Colonic mucosa (tissue), 4 donors: ENCODE results near the gene GKN2. TPM values are rescaled to one million over a fixed set of nuclear protein-coding genes. Genes with fewer than 3 reads are reported as not detected.

Experiments used
- DNase-seq: peaks from one replicate; pipeline ENCODE4 v3.0.0-alpha.2; 2020
- H3K27ac ChIP-seq: fragments of 200-600 bp; one replicate; pipeline ENCODE4 v1.8.0; 2021
- H3K27me3 ChIP-seq: fragments of 200-600 bp; one replicate; pipeline ENCODE4 v1.8.0; 2021
- H3K36me3 ChIP-seq: fragments of 200-600 bp; one replicate; pipeline ENCODE4 v1.8.0; 2021
- H3K4me1 ChIP-seq: fragments of 200-600 bp; one replicate; pipeline ENCODE4 v1.8.0; 2021; ENCODE audit warnings: mild to moderate bottlenecking
- H3K4me3 ChIP-seq: fragments of 200-600 bp; one replicate; pipeline ENCODE4 v1.8.0; 2021
- H3K9ac ChIP-seq, 2 donors: one replicate each; pipeline ENCODE4 v1.7.0; 2013; ENCODE audit warnings: control low read depth in 2 of 2, low read depth in 2 of 2, low read length in 2 of 2
- H3K9me3 ChIP-seq: fragments of 200-600 bp; one replicate; pipeline ENCODE4 v1.8.0; 2021
- intact Hi-C: fragments of 100-400 bp; cut with DNase I; formaldehyde crosslinking; loops from one replicate; pipeline ENCODE4 v1.14.1; 2022
- total RNA-seq, 2 donors: library from RNA; stranded (reverse); fragmentation: NEBNext Ultra II Directional in 1 of 2; extraction: Animal tissue kit (Norgen Biotek cat#: 25700) in 1 of 2; gene quantifications; one replicate each; pipeline ENCODE4 v1.2.1, GENCODE V29; 2021
- TF ChIP-seq, protein P1 (sequence below): fragments of 200-600 bp; IDR thresholded peaks from one replicate; pipeline ENCODE4 v1.8.0; 2022; ENCODE audit warnings: antibody characterized with exemption, mild to moderate bottlenecking
- donor health status: healthy.
- donor health status: DM: no; HTN: no; CAD: no.
- donor health status: DM: no; HTN: no; CAD: no.

Gene GKN2
- total RNA-seq, 2 donors from 2014 or later: 0.32 TPM; not detected in 1

DNA sequence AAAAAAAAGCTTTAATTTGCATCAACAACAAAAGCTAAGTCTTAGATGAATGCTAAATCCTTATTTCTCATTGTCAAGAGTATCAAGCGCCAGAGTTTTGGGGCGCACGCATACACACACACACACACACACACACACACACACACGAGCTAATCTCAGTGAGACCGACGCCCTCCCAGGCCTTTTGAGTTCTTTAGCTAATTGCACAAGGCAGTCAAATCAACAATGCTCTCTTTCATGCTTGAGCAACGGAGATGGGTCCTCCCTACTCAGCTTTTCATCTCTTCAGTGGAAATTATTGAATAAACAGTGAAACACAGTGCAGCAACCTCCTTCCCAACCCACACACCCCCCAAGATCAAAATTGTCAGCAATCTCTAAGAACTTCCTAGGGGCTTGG lies 41.0 kb upstream of the GKN2 start:
- no peak overlapping the region for H3K4me3 ChIP-seq
- intact Hi-C loops: no loop called here
- TF ChIP-seq, protein P1, sequence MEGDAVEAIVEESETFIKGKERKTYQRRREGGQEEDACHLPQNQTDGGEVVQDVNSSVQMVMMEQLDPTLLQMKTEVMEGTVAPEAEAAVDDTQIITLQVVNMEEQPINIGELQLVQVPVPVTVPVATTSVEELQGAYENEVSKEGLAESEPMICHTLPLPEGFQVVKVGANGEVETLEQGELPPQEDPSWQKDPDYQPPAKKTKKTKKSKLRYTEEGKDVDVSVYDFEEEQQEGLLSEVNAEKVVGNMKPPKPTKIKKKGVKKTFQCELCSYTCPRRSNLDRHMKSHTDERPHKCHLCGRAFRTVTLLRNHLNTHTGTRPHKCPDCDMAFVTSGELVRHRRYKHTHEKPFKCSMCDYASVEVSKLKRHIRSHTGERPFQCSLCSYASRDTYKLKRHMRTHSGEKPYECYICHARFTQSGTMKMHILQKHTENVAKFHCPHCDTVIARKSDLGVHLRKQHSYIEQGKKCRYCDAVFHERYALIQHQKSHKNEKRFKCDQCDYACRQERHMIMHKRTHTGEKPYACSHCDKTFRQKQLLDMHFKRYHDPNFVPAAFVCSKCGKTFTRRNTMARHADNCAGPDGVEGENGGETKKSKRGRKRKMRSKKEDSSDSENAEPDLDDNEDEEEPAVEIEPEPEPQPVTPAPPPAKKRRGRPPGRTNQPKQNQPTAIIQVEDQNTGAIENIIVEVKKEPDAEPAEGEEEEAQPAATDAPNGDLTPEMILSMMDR: no peak

DNA sequence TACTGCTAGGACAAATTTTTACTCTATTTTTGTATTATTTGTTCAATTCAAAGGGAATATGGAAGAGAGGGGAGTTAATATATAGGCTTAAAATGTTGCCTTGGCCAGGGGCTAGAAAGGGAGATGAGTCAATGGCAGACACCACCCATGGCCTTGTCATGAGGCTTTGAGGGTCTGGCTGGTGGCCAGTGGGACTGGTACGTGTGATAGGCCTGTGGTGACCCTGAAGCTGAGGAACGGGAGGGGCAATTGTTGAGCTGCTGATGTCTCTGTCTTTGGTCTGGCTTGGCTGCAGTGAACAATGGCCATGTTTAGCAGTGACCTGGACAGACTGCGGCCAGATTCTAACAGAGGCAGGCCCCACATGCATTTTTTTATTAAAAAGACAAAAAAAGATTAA lies 40.2 kb upstream of the GKN2 start:
- intact Hi-C loops: no loop called here
- no peak overlapping the region for H3K27ac ChIP-seq
- TF ChIP-seq, protein P1: no peak

More for the DNA sequence above, 41.0 kb upstream of the GKN2 start:
- H3K27ac ChIP-seq: no peak overlapping the region
- H3K9ac ChIP-seq: no peak overlapping the region
- no peak for DNase-seq
- no peaks in the 10 kb centered on the region for H3K27me3 ChIP-seq
- no peaks in the 10 kb centered on the region for H3K4me1 ChIP-seq
- H3K9me3 ChIP-seq: no peaks in the 10 kb centered on the region
- no peaks in the 10 kb centered on the region for H3K36me3 ChIP-seq

DNA sequence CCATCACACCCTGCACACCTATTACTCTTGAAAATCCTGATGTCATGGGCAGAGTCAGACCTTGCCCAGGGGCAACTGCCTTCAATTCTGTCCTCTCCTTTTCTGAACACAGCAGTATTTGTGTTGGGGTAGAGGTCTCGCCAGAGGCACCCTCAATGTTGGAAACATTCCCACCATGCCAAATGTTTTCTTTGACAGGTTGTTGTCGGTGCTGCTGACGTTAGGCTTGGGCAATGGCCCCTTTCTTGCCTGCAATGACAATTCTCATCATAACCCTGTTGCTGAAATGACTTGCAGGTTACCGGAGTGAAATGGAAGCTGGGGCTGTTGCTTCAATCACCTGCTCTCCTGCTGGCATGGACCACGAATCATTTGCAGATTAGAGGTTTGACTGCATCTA lies 39.6 kb upstream of the GKN2 start:
- intact Hi-C loops: no loop called here
- no peak overlapping the region for H3K9ac ChIP-seq
- TF ChIP-seq, protein P1: no peak
- H3K4me3 ChIP-seq: no peak overlapping the region
- no peaks in the 10 kb centered on the region for H3K9me3 ChIP-seq
- no peaks in the 10 kb centered on the region for H3K36me3 ChIP-seq
- H3K27ac ChIP-seq: no peak overlapping the region
- no peaks in the 10 kb centered on the region for H3K27me3 ChIP-seq
- H3K4me1 ChIP-seq: no peaks in the 10 kb centered on the region
- no peak for DNase-seq

More for the DNA sequence above, 40.2 kb upstream of the GKN2 start:
- H3K4me3 ChIP-seq: no peak overlapping the region
- no peaks in the 10 kb centered on the region for H3K36me3 ChIP-seq
- no peaks in the 10 kb centered on the region for H3K4me1 ChIP-seq
- no peaks in the 10 kb centered on the region for H3K9me3 ChIP-seq
- no peaks in the 10 kb centered on the region for H3K27me3 ChIP-seq
- DNase-seq: no peak
- no peak overlapping the region for H3K9ac ChIP-seq

DNA sequence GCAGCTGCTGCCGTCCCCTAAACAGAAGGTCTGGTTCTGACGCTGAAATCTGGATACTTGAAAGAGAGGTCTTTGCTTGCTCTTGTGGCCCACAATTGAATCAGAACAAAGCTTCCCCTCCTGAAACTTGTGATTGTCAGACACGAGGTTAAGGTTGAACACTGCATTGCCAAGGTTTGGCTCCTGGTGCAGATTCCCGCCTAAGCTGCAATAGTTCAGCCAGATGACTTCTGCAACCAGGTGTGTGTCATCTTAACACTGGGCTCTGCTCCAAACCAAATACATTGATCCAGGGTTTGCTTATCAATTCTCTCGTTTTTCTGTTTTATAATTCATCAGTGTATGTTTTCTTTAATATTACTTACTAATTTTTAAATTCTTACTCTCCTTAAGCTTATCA lies 36.3 kb upstream of the GKN2 start:
- TF ChIP-seq, protein P1: no peak
- H3K4me3 ChIP-seq: no peak overlapping the region
- intact Hi-C loops: no loop called here
- no peaks in the 10 kb centered on the region for H3K36me3 ChIP-seq
- DNase-seq: no peak
- H3K4me1 ChIP-seq: no peaks in the 10 kb centered on the region
- H3K27me3 ChIP-seq: no peaks in the 10 kb centered on the region
- H3K27ac ChIP-seq: no peak overlapping the region
- no peaks in the 10 kb centered on the region for H3K9me3 ChIP-seq
- H3K9ac ChIP-seq: no peak overlapping the region

DNA sequence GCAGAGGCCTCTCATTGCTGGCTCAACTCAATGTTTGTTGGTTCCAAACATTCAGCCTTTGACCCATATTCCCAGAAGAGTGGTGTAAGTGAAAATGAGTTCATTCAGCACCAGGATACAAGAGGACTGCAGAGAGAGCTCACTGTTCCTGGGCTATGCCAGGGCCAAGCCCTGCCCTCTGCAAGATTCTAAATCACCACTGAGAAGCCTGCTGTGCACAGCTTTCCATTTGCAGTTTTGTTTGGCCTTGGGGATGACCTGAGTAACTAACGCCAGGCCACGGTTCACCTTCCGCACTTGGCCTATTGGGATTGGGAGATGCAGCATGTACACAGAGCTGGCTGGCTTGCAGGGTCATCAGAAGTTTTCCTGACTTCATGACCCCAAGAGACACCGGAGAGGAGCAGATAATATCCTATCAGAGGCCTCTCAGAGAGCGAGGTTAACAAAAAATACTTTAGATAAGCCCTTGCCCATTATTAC lies 34.4 kb upstream of the GKN2 start:
- Histone ChIP-seq H3K4me3 (no peak overlapping the region), H3K36me3 (no peaks in the 10 kb centered on the region), H3K9me3 (no peaks in the 10 kb centered on the region), H3K27ac (no peak overlapping the region), H3K4me1 (no peaks in the 10 kb centered on the region), H3K27me3 (no peaks in the 10 kb centered on the region), H3K9ac (no peak overlapping the region)
- DNase-seq: no peak
- intact Hi-C loops: no loop called here
- TF ChIP-seq, protein P1: no peak
